DMS153 treated with DMSO at 0.1 percent for 48 hours (cell line): ENCODE data around the gene OXLD1.
"Not testable (repeated sequence)": the region's sequence is repeated elsewhere in the genome, so short reads cannot be mapped to it uniquely, and the experiment has no call there.

Source experiments
- DNase-seq: peaks from one replicate; lab custom pipeline; 2025; ENCODE audit not compliant: unreplicated experiment; lab: John Stamatoyannopoulos, UW

Gene OXLD1

DNA sequence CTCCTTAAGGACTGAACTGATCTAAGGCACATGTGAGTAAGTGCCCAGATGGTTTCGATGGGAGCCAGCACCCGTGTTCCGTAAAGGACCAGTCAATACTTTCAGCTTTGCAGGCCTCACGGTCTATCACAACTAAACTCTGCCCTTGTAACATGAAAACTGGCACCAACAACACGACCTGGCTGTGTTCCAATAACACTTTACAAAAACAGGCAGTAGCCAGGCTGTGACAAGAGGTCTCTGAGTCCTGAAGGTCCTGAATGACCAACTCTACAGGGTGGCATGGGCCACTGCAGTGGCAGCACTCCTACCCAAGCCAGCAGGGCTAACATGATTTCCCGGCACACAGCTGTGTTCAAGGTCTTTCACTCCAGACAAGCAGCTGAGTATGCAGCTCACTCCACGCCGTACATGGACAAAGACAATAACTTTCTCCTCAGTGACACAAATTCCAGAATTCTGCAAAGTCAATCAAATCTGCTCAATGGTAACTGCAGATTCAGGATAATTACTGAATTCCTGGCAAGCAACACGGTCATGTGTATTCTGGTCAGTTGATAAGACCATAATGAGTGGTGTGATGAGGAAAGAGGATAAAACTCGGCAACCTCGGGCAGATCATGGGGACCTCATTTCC is 44.8 kb downstream of the OXLD1 start:
- no peak for DNase-seq

- DNase-seq, result not testable (repeated sequence)
Observed at GRCh38 chr17:81618307-81618706, 48.1 kb downstream of the OXLD1 start.

- no peak for DNase-seq
Observed at GRCh38 chr17:81616877-81617276, 49.5 kb downstream of the OXLD1 start.

- no peak for DNase-seq
Observed at GRCh38 chr17:81615401-81615930, 50.9 kb downstream of the OXLD1 start.
